NCI-H2107 (cell line): Measurements from ENCODE around the gene ANXA1.

Experiments
- DNase-seq: peaks from one replicate; lab custom pipeline; 2025; lab: John Stamatoyannopoulos, UW

Gene ANXA1, protein sequence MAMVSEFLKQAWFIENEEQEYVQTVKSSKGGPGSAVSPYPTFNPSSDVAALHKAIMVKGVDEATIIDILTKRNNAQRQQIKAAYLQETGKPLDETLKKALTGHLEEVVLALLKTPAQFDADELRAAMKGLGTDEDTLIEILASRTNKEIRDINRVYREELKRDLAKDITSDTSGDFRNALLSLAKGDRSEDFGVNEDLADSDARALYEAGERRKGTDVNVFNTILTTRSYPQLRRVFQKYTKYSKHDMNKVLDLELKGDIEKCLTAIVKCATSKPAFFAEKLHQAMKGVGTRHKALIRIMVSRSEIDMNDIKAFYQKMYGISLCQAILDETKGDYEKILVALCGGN

DNA sequence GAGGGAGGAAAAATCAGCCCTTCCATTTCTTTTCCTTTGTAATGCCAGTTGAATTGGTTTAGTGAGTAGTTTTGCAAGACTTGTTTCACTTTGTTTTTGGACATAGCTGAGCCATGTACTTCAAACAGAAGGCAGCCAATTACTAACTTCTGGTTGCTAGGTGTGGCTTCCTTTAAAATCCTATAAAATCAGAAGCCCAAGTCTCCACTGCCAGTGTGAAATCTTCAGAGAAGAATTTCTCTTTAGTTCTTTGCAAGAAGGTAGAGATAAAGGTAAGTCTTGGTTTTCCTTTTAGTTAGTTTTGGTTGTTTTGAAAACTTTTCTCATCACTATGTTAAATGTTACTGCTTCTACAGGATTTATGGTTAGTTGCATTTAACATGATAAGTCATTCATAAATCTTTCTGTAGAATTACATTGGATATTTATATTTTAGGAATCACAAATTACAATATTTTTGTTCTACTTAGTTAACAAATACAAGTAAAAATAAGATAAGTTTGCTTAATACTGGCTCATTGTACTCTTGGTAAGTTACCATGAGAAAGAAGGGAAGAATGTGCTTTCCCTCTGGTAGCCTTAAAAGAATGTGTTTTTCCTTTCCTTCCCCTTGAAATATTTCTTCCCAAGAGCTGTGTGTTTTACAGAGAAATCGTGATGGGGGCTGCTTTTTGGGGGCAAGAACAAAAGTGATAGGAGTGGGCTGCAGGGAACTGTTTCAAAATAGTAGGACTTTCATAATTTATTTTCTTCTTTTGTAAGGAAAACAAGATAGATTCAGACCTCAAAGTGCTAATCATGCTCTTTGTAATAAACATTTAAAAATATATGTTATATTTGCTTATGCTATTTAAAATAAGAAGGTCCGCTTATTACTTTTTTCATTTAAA lies at the start of gene ANXA1:
TSS of gene ANXA1 (plus strand) at position 213 of the 890 bp plus-strand sequence. CDS start 6,671 bp downstream, outside the sequence.
- no peak for DNase-seq

DNA sequence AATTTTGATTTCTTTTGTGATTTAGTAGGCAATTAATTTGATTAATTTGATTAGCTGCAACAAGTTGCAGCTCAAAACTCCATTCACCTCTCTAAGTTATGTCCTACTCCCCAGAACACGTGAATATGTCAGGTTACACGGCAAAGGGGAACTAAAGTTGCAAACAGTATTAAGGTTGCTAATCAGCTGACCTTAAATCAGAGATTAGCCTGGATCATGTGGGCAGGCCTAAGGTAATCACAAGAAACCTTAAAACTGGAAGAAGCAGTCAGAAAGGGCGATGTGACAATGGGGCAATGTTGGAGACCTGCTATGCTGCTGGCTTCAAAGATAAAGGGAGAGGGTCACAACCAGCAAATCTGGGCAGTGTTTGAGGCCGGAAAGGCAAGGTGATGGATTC lies 47.3 kb upstream of the ANXA1 start:
- DNase-seq = no peak

DNA sequence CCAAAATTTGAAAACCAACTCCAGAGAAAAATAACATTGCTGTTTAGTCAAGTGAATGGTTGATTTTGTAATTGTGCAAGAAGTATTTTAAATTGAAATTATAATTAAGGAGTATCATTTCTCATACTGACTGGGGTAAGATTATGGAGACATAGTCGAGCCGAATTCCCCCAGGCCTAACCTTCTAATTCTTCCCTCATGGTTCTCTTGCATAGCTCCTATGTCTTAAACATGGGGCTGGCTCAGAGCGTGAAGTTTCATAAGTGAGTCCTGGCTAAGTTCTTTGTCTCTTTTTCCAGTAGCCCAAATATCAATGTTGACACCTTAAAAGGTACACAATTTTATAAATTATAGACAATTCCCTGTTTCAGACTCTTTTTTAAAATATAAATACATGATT lies 46.7 kb upstream of the ANXA1 start:
- no peak for DNase-seq

DNA sequence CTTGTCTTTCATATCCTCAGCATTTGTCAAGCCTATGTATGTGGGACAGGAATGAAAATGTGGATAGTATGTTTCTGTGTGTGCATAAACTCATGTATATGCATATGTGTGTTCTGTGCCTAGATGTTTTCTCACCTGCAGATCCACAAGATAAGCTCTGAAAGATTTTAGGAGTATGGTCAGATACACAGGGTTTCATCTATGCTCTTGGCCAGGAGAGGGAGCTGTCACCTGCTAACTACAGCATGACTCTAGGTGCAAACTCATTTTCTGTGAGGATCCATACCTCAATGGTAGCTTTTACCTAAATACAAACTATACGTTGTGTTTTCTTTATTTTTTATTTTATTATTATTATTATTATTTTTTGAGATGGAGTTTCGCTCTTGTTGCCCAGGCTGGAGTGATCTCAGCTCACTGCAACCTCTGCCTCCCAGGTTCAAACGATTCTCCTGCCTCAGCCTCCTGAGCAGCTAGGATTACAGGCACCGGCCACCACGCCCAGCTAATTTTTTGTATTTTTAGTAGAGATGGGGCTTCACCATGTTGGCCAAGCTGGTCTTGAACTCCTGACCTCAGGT lies 44.1 kb upstream of the ANXA1 start:
- DNase-seq = peak; percentile 5

DNA sequence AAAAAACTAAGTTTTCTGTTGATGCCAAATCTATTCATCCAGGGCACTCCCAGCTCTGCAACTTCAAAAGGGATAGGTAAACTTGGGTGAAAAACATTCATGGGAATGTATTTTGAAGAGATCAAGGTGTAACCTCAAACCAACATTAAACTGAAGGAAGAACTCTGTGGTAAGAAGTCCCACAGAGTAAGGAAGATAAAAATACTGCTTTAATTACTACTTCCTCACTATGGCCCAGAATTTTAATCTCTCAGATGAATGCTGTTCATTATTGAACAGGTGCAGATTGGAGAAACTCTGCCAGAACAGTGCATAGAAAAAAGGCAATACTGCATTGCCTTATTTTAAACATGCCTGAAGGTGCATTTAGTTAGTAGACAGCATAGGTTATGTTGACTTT lies 37.6 kb upstream of the ANXA1 start:
- no peak for DNase-seq

DNA sequence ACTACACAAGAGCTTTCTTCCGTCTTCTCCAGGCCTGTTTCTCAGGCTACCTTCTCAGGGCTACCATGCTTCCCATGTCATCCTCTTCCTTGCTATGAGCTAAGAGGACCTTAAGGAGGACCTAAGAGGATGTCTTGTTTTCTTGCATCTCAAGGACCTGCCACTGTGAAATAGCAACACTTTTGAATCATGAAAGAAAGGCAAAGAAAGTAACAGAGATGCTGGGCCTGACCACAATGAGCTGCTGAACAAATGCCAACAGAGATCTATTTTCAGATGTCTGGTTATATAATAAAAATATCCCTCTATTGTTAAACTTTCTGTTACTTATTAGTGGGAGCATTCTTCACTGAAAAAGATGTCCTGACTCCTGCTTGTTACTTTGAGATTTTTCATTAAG lies 36.7 kb upstream of the ANXA1 start:
- no peak for DNase-seq

DNA sequence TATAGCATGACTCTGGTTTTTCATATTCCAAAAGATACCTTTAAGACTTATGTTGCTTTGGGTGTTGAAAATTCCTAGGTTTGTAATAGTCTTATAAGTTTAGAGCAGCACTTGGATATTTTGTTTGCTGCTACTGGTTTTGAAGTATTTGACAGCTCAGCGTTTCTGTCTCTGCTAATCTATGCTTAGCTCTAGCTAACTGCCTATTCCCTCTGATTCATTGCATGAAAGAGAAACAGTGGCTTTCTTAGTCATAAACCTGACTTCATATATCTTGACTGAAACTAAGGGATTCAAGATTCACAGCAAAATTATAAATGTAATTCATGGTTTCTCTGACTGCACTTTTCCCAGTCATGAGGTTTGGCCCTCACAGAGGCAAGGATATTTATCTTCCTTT lies 35.6 kb upstream of the ANXA1 start:
- DNase-seq = no peak

DNA sequence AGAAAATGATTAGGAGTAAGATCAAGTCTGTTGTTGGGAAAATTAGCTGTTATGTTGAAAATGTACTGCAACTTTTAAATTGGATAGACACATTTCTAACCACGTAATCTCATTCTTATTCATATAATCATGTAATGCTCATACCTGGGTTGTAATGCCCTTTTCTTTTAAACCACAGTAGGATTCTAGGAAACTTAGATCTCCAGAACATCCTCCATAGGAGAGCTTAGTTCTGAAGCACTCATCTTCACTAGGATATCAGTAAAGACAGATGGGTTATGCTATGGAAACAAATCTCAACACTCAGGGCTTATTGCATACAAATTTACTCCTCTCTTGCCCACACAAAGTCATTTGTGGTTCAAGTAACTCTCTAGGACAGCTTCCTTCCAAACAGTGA lies 34.8 kb upstream of the ANXA1 start:
- DNase-seq = no peak

DNA sequence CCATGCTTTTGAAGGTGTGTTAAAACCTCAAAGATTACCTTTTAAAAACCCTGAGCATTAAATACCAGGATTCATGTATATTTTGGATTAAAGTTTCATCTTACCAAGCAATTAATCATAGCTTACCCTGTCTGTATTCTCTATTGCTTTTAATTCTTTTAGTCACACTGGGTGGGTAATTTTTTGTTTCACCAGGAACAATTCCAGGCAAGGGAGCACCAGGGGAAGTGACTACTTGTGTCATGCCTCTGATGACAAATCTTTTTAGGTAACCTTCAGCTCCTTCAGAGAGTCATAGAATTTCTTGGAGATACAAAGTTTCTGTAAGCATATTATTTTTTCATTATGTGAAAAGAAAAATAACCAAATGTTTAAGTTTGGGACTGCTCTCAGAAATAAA lies 33.4 kb upstream of the ANXA1 start:
- DNase-seq = no peak

DNA sequence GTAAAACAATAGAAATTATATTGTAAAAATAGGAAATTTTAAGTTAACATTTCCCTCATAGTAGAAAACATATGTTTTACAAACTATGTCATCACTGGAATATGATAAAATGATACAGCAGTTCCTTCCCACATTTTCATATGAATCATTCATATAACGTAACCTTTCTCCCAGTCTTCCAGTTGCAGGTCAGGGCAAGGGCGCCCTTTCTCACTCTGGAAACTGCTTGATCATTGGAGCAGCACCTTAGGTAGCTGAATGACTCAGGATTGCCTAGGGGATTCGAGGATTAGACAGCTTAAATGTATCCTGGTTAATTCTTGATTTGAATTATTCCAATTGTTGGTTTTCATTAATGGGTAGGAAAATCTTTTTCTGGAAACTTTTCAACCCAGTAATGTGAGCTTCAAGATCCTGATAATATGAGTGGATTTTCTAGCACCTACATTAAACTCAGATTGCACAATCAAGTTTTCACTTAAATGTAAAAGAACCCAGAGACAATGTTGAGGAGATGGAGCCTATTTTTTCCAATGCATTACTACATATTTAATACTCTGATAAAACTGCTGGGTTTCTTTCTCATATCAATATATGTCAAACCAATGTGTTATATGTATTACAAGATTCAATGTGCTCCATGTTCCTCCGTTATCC lies 32.6 kb upstream of the ANXA1 start:
- no peak for DNase-seq

DNA sequence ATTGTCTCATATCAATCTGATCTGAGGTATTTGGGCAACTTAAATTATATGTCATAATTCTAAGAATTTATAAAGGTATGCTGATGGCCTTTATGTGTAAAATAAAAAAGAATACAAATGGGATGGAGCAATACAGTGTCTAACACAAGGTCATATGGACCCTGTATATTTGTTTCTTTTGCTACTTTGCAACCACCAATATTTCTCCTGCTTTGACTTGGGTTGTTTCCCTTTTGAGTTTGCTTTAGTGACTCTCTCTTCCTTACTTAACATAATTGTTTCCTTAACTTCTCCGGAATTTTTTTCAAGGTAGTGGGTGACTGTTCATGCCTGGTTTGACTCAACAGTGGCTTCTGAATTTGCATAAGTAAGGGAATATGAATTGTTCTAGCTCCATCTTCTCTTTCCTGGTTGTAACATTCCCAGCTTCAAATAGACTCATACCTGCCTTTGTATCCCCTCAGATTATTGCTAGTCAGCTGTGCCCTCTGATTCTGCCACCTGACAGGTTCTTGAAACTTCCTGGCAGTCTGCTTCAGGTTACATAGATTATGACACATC lies 30.2 kb upstream of the ANXA1 start:
- DNase-seq = no peak

DNA sequence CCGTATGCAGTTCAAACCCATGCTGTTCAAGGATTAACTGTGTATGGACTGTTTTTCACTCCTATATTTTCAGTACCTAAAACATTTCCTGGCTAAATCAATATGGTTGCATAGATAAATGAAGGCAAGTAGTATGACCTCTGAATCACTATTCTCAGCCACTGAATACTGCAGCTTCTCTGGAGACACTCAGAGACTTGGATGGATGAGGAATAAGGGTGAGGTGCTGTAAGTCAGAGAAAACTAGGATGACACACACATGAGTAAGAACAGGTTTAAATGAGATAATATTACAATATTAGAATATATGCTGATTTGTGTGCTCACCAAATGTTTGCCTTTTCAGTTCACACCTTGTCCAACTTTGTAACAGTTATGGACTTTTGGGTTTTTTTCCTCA lies 26.0 kb upstream of the ANXA1 start:
- no peak for DNase-seq

DNA sequence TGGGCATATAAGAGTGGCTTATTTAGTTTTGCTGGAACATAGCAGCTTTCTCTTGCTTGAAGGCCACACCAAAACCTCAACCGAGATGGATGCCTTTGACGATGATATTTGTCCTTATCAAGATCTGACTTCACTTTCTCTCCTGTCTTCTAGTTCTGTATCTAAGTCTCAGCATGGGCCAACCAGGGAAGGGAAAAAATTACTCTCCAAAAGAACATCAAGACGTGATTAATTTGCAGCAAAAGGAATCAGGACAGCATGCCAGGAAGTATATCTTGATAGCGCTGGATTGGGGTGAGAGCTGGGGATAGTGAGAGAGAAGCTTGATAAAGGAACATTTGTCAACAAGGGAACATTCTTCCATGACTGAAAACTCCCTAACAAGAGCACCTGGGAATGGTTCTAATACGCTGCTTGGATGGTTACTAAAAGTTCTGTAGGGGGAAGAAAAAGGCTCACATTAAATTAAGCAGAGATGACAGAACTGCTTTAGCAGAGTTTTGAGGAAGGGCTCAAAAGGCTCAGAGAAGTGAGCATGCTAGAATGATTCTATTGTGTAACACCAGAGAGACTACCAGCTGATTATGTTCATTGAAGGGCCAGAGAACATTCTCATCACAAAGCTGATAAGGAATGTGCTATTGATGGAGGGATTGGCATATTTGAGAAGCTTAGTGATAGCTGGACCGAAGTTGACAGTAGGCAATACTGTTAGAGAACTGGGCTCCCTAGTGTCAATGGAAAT lies 21.6 kb upstream of the ANXA1 start:
- DNase-seq = no peak

DNA sequence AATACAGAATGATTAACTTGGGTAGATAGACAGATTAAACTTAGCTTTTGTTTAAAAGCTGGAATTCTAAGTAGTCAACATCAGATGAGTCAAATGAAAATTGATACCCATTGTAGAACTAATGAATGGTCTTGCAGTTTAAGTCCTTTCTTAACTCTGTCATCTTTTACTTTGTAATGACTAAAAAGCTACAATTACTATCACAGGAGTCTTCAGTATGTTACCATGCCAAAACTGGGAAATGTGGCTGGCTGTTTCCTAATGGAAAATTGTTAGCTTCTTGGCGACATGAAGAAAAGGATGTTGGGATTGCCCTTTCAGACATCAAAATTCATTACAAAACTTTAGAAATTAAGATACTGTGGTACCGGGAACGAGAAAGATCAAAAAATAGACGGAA lies 20.2 kb upstream of the ANXA1 start:
- DNase-seq = no peak

DNA sequence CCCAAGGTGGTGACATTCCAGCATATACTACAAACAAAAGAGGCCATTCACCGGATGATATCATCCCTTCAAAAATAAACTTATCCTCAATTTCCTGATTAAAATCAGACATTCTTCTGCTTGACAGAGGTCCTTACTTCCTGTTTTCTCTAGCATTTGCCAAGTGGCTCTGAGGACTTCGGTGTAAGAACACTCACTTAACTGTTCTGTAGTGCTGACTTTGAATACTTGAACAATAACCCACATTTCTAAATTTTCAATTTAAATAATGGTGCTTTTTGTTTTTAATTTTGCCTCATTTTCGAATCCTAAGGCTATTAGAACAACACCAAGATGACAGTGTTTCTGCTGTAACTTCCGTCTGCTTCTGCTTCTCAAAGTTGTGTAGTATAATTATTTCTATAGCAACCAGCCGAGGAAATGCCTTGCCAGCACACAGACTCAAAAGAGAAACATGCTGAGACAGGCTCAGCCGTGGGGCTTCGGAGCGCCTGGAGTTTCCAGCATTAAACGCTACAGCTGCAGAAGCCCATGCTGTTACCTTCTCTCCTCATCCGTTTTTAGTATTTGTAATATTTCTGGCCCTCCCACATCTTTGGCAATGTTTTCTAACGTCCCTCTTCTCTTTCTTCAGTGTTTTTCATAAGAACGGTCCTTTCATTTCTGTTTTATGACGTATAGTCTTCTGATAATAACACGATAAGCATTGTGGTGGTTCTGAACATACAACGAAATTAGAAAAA lies 19.5 kb upstream of the ANXA1 start:
- DNase-seq = peak; percentile 30

DNA sequence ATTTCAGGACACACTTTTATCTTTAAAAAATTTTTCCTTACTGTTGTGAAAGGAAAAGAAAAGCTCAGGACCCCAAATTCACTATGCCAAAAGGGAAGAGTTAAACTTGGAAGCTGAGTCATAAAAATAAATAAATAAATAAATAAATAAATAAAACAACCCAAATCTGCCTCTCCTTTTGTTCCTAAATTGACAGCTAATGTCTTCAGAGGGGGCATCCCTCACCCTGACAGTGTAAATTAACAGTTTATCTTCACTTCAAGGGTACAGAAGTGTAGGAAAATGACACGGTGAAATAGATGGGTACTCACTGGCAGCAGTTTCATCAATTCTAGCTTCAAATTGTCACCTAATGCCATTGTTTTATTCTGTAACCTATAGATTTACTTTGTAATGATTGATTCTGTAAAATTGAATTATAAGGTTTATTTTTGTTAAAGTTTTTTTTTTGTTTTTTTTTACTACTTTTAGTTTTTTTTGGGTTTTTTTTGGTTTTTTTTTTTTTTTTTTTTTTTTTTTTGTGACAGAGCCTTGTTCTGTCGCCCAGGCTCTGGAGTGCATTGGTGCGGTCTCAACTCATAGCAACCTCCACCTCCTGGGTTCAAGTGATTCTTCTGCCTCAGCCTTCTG lies 18.5 kb upstream of the ANXA1 start:
- no peak for DNase-seq

DNA sequence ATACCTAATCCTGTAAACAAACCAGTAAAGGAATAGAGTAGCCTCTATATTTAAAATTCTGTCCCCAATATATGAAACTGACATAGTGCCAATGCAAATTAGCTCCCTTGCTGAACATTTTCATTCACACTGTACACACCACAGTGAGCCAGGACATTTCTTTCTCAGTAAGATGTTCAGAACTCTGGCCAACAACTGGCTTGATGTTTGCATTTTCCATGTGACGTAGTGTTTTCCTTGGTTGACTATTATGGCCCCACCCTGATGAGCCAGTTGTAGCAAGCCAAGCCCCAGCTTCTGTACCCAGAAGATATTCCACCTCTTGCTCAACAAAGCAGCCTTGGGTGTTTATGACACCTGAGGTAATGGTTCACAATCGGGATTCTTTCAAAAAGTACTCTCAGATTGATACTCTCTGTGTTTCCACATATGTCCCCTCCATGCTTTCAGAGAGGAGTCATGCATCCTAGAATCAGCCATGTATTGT lies 17.7 kb upstream of the ANXA1 start:
- no peak for DNase-seq

DNA sequence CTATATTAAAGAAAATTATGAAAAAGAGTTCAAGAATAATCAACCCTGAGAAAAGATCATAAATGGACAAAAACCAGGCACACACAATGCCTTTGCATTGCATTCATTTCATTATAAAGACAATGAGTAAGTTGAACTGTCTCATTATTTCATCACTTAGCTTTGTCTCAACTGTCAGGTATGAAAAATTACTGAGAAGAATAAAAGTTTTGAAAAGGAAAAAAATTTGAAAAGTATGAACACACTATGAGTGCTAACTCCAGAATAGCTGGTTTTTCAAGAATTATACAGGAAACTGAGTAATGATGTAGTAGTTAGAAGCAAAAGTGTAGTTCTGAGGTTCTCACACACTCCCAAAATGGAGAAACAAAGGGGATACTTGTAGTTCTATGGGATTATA lies 16.3 kb upstream of the ANXA1 start:
- DNase-seq = no peak

DNA sequence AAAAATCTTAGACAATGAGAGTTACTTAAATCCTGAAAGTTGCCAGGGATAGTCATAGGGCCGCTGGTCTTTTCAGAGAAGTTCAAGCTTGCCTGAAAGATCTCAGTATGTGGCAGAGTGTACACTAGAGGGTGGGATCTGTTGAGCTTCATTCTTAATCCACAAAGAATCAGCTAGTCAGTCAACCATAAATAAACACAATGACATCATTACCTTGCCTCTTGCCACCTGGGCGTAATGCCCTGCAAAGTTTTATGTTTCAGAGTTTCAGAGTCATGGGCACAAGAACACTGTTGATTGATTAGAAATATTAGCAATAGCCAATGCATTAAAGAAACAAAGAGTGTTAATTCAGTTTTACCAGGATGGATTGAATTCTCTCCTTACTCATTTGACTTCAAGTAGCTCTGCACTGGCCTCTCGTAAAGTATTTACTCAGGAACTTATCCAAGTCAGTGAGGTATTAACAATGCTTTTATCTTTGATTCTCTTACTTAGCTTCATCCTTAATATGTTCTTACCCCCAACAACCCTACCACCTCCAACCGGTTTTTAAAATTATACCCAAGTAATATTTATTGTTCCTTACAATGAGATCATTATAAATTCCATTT lies 14.3 kb upstream of the ANXA1 start:
- no peak for DNase-seq

DNA sequence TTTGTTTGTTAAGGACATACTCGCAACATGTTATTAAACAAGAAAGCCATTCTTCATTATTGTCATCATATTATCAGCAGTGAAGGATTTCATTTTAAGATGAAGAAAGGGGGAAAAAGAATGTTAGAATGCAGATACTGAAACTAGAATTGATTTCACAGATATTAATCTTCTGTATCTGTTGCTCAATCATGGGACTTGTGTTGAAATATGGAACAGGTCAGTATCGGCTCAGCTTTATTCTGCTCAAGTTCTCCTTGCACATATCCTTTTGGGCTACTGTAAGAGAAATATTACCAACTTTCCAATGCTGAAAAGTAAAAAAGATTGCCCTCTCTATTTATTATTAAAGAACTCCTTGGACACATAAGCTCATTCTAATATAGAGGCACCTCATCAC lies 13.8 kb upstream of the ANXA1 start:
- no peak for DNase-seq
